BLaER1 (cell line): ENCODE measurements around the gene SLC13A5.

Experiments
- H3K27ac ChIP-seq: shearing (Covaris generic); formaldehyde crosslinking; 2 replicates; pipeline ENCODE4 v1.8.1; 2022
- H3K27me3 ChIP-seq: shearing (Covaris generic); formaldehyde crosslinking; 2 replicates; pipeline ENCODE4 v1.8.1; 2022
- H3K36me3 ChIP-seq: shearing (Covaris generic); formaldehyde crosslinking; 2 replicates; pipeline ENCODE4 v1.8.1; 2022
- H3K4me1 ChIP-seq: shearing (Covaris generic); formaldehyde crosslinking; 2 replicates; pipeline ENCODE4 v1.8.1; 2022
- H3K4me2 ChIP-seq: shearing (Covaris generic); formaldehyde crosslinking; 2 replicates; pipeline ENCODE4 v1.8.1; 2022
- H3K4me3 ChIP-seq: shearing (Covaris generic); formaldehyde crosslinking; 2 replicates; pipeline ENCODE4 v1.8.1; 2022
- H3K9ac ChIP-seq: shearing (Covaris generic); formaldehyde crosslinking; 2 replicates; pipeline ENCODE4 v1.8.1; 2022
- H3K9me3 ChIP-seq: shearing (Covaris generic); formaldehyde crosslinking; 2 replicates; pipeline ENCODE4 v1.8.1; 2022
- H4K20me1 ChIP-seq: shearing (Covaris generic); formaldehyde crosslinking; 2 replicates; pipeline ENCODE4 v1.8.1; 2022
- Cebpa-rat ChIP-seq: shearing (Covaris generic); IDR thresholded peaks from 2 replicates; pipeline ENCODE4 v1.8.1; 2022

SLC13A5 gene

GRCh38 chr17:6713130-6713917, at the start of gene SLC13A5:
Gene SLC13A5, minus strand, starts transcription at chr17:6713369. Its CDS starts 36 bp downstream, at chr17:6713333.
- no peak for TF ChIP-seq Cebpa-rat
- Histone ChIP-seq H3K36me3 (no peaks in the 10 kb centered on the region), H3K4me1 (peaks cover 21% of the 10 kb centered on the region), H3K9ac (no peak within 1 kb of the TSS), H3K4me3 (peak within 1 kb of the TSS; percentile 57), H4K20me1 (peaks cover 6% of the 10 kb centered on the region; the same call in 1 of the 2 replicates), H3K4me2 (peak within 1 kb of the TSS; percentile 79), H3K27me3 (peaks cover 29% of the 10 kb centered on the region), H3K9me3 (peaks cover 12% of the 10 kb centered on the region), H3K27ac (no peak within 1 kb of the TSS)

DNA sequence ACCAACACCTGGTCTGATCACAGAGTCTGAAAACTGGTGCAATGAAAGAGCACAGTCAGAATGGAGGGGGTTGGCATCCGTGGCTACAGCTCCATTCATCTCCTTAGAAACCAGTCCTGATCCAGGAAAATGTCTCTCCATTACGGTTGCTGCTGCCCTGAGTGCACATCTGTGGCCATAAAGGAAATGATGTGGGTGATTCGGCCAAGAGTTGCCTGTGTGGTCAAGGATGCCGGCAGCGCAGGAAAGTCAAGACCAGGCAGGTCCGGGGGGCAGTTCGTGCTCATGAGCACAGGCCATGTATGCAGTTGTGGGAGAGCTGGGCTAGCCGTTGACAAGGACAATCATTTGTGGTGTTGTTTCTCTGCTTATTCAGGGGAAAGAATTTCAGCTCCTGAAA, 48.6 kb upstream of the SLC13A5 start:
- H3K9me3 ChIP-seq, result peaks cover 11% of the 10 kb centered on the region
- H3K27me3 ChIP-seq, result no peaks in the 10 kb centered on the region
- H3K9ac ChIP-seq, result no peak overlapping the region
- peaks cover 13% of the 10 kb centered on the region for H3K4me1 ChIP-seq
- no peak for TF ChIP-seq Cebpa-rat
- H3K4me3 ChIP-seq, result no peak overlapping the region
- no peak overlapping the region for H3K27ac ChIP-seq
- H3K36me3 ChIP-seq, result peaks cover 91% of the 10 kb centered on the region
- no peak overlapping the region for H3K4me2 ChIP-seq
- no peaks in the 10 kb centered on the region for H4K20me1 ChIP-seq

DNA sequence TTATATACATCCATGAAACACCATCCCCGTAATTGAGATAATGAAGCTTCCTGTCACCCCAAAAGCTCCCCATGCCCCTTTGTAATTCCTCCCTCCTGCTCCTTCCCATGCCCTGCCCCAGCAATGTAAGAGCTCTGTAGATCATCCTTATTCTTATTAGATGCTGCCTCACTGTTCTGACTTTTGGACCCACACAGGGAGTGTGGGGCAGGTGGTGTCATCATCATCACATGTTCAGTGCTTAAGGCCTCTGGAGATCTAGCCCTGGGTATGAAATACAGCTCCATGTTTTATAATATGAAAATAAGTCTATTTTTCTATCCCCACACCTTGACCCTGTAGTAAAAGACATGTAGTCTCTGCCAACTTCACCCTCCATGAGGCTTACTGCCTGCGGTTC, 44.6 kb upstream of the SLC13A5 start:
- Histone ChIP-seq H3K27me3 (no peaks in the 10 kb centered on the region), H3K4me3 (no peak overlapping the region), H3K4me1 (peaks cover 46% of the 10 kb centered on the region), H4K20me1 (no peaks in the 10 kb centered on the region), H3K36me3 (peaks cover 51% of the 10 kb centered on the region), H3K4me2 (peak overlapping the region; percentile 93), H3K9me3 (no peaks in the 10 kb centered on the region), H3K9ac (no peak overlapping the region; the same call in 1 of the 2 replicates), H3K27ac (0 out of 2 replicates have a peak overlapping the region, but pooled peaks have one; percentile 82)
- TF ChIP-seq Cebpa-rat, result no peak

- H3K9ac ChIP-seq, result peak overlapping the region; percentile 86
- H3K4me2 ChIP-seq, result peak overlapping the region; percentile 93
Measured at GRCh38 chr17:6756425-6757031, 43.4 kb upstream of the SLC13A5 start.

DNA sequence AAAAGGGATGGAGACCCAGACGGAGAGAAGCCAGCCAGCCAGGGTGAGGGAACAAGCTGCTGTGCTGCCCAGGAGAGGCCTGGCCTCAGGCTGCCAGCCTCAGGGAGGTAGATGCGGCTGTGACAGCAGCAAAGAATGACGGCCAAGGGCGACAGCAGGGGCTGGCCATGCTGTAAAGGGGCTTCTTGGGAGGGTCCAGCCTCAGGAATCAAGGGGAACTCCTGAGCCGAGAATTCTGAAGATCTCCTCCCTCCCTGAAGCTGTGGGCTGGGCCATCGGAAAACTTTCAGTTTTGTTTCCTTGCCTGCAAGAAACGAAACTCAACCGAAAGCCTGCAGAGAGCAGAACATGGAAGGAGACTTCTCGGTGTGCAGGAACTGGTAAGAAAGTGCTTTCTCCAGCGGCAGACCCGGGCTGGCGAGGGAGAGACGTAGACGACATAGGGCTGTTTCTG, 42.6 kb upstream of the SLC13A5 start, which contains the start of gene XAF1:
Gene XAF1, plus strand, starts transcription at position 316 of the 454 bp plus-strand sequence. Its CDS starts 33 bp downstream, at position 349.
- Histone ChIP-seq H3K9ac (peak within 1 kb of the TSS; percentile 86), H4K20me1 (no peaks in the 10 kb centered on the region), H3K4me3 (peak within 1 kb of the TSS; percentile 74), H3K27ac (peak within 1 kb of the TSS; percentile 82), H3K9me3 (no peaks in the 10 kb centered on the region), H3K27me3 (no peaks in the 10 kb centered on the region), H3K4me1 (peaks cover 54% of the 10 kb centered on the region), H3K36me3 (peaks cover 31% of the 10 kb centered on the region), H3K4me2 (peak within 1 kb of the TSS; percentile 93)
- TF ChIP-seq Cebpa-rat, result no peak

More at GRCh38 chr17:6756425-6757031, 43.4 kb upstream of the SLC13A5 start:
- Histone ChIP-seq H3K27ac (peak overlapping the region; percentile 82), H3K27me3 (no peaks in the 10 kb centered on the region), H3K9me3 (no peaks in the 10 kb centered on the region), H3K36me3 (peaks cover 39% of the 10 kb centered on the region), H3K4me1 (peaks cover 54% of the 10 kb centered on the region), H3K4me3 (peak overlapping the region; percentile 74), H4K20me1 (no peaks in the 10 kb centered on the region)
- no peak for TF ChIP-seq Cebpa-rat

DNA sequence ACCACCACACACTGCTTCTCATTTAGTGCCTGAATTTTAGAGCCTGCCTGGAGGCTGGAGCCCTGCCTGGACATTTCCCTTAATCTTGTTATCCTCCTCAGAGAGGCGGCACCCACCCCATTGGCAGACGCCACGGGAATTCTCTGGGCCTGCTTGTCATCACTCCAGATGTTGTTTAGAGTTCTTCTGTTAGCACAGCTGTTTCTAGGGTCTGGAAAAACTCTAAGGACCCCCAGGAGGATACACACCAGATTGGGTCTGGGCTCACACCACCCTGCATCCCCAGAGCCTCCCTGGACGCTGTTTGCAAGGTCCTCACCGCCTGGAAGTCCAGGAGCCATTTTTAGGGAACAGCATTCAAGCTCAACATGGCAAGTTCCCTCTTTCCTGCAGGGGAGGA, 42.1 kb upstream of the SLC13A5 start:
- H3K4me1 ChIP-seq, result peaks cover 54% of the 10 kb centered on the region
- no peak for TF ChIP-seq Cebpa-rat
- peak overlapping the region; percentile 82 for H3K27ac ChIP-seq
- H4K20me1 ChIP-seq, result no peaks in the 10 kb centered on the region
- no peaks in the 10 kb centered on the region for H3K9me3 ChIP-seq
- peaks cover 26% of the 10 kb centered on the region for H3K36me3 ChIP-seq
- peak overlapping the region; percentile 93 for H3K4me2 ChIP-seq
- H3K4me3 ChIP-seq, result peak overlapping the region; percentile 74; the same call in 1 of the 2 replicates
- H3K9ac ChIP-seq, result peak overlapping the region; percentile 86
- H3K27me3 ChIP-seq, result no peaks in the 10 kb centered on the region

GRCh38 chr17:6753546-6753945, 40.4 kb upstream of the SLC13A5 start:
- H3K9me3 ChIP-seq, result no peaks in the 10 kb centered on the region
- H3K4me1 ChIP-seq, result peaks cover 54% of the 10 kb centered on the region
- H4K20me1 ChIP-seq, result no peaks in the 10 kb centered on the region
- no peak overlapping the region for H3K4me3 ChIP-seq
- H3K9ac ChIP-seq, result no peak overlapping the region; the same call in 1 of the 2 replicates
- peak overlapping the region; percentile 69 for H3K27ac ChIP-seq
- no peak for TF ChIP-seq Cebpa-rat
- peaks cover 9% of the 10 kb centered on the region for H3K36me3 ChIP-seq
- no peaks in the 10 kb centered on the region for H3K27me3 ChIP-seq
- H3K4me2 ChIP-seq, result peak overlapping the region; percentile 68

- H3K9me3 ChIP-seq, result no peaks in the 10 kb centered on the region
- peak overlapping the region; percentile 68 for H3K4me2 ChIP-seq
- 0 out of 2 replicates have a peak, but pooled peaks have one; percentile 10 for TF ChIP-seq Cebpa-rat
- H3K4me1 ChIP-seq, result peaks cover 54% of the 10 kb centered on the region
- no peaks in the 10 kb centered on the region for H4K20me1 ChIP-seq
- peak overlapping the region; percentile 69; the same call in 1 of the 2 replicates for H3K27ac ChIP-seq
- peaks cover 4% of the 10 kb centered on the region for H3K36me3 ChIP-seq
- H3K9ac ChIP-seq, result peak overlapping the region; percentile 31; the same call in 1 of the 2 replicates
- no peaks in the 10 kb centered on the region for H3K27me3 ChIP-seq
- H3K4me3 ChIP-seq, result no peak overlapping the region
Measured at GRCh38 chr17:6753006-6753445, 39.9 kb upstream of the SLC13A5 start.

- Histone ChIP-seq H3K36me3 (no peaks in the 10 kb centered on the region), H3K4me2 (peak overlapping the region; percentile 68), H3K4me1 (peaks cover 46% of the 10 kb centered on the region), H3K27ac (peak overlapping the region; percentile 69; the same call in 1 of the 2 replicates), H3K4me3 (no peak overlapping the region), H3K9ac (peak overlapping the region; percentile 31; the same call in 1 of the 2 replicates), H4K20me1 (no peaks in the 10 kb centered on the region), H3K27me3 (no peaks in the 10 kb centered on the region), H3K9me3 (no peaks in the 10 kb centered on the region)
- TF ChIP-seq Cebpa-rat, result no peak
Measured at GRCh38 chr17:6752068-6752909, 39.1 kb upstream of the SLC13A5 start.
